ENCODE results near the gene GUCY1A1. TPM values are rescaled to one million over a fixed set of nuclear protein-coding genes. Genes with fewer than 3 reads are reported as not detected.

GUCY1A1 gene
- total and polyA plus RNA-seq, 11 donors, result 7.7 to 103 (median 63.6) TPM

- Histone ChIP-seq H3K36me3 (no peaks in the 10 kb centered on the region), H3K27me3 (peaks cover 0 to 6% (median 0%) of the 10 kb centered on the region in 9 donors), H3K9me3 (no peaks in the 10 kb centered on the region), H3K4me3 (peak within 1 kb of the TSS; percentile 58 to 90 (median 83)), H3K4me1 (peaks cover 0 to 27% (median 5%) of the 10 kb centered on the region in 12 donors), H3K27ac (peak within 1 kb of the TSS; percentile 74 to 95 (median 90))
- DNase-seq (peak; percentile 97 to 98 (median 97)), ATAC-seq (peak; percentile 99)
- intact Hi-C loops (cut with DNase I), result loop anchor here in 4 of 10 donors (2.0 to 10.0 kb wide), 4 partner anchors 41 to 316 kb away; partner anchors contain the start of gene GUCY1A1 (in 2 of the 4)
- 6 to 9% (median 7%) methylated on average over 28 to 51 of the region's 51 CpGs for WGBS, 4 donors
- peak; percentile 26 to 76 (median 48) for TF ChIP-seq CTCF (IDR thresholded peaks at IDR 0.05)
- peak in 1 of 2 donors; percentile 67 for TF ChIP-seq POLR2A (IDR thresholded peaks at IDR 0.05)
Measured at GRCh38 chr4:155758481-155759371, 92.1 kb downstream of the GUCY1A1 start, which contains the start of gene GUCY1B1. GUCY1B1 (plus strand) TSS chr4:155759021; CDS start chr4:155759141, 120 bp downstream.

DNA sequence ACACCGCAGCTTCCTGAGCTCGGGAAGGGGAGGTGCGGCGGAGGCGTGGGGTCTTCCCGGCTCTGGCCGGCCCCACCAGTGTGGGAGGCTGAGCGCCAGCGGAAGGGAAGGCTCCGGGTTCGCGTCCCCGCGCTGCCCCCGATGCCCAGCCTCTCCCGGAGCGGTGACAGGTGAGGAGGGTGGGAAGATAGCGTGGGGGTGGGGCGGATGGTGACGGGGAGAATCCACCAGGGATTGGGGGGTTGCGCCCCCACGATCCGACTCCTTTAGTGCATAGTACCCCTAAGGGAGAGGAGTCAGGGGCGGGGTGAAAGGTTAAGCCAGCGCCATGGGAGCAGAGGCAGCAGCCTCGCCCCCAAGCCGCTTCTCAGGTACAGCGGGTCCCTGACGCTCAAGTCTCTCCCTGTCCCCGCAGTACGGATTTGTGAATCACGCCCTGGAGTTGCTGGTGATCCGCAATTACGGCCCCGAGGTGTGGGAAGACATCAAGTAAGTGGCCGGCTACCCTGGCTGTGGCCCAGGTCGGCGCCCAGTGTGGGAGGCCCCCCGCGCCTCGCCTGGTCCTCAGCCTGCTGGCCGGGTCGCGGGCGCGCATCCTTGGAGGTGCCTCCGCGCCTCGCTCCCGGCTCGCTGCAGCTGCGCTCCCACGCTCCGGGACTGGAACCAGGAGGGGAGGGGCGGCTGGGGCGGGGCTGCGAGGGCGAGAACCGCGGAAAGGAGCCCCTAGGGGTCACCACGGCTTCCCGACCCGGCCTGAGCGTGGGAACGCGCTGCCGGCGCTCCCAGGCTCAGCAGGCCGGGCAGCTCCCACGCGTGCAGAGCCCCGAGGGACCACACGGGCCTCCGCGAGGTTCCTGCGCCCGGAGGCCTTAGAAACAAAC, 93.0 kb downstream of the GUCY1A1 start:
- H3K27me3 ChIP-seq, result peaks cover 0 to 6% (median 0%) of the 10 kb centered on the region in 9 donors
- peaks cover 0 to 3% (median 0%) of the 10 kb centered on the region in 9 donors for H3K36me3 ChIP-seq
- peak; percentile 53 to 78 (median 68) for ATAC-seq
- intact Hi-C loops (cut with DNase I), result loop anchor here in 5 of 10 donors (2.0 to 10.0 kb wide), 5 partner anchors 42 to 317 kb away; partner anchors contain the start of gene GUCY1A1 (in 3 of the 5)
- peak; percentile 86 to 91 (median 89) for DNase-seq
- peaks cover 0 to 27% (median 5%) of the 10 kb centered on the region in 12 donors for H3K4me1 ChIP-seq
- no peaks in the 10 kb centered on the region for H3K9me3 ChIP-seq
- peak overlapping the region; percentile 58 to 90 (median 83) for H3K4me3 ChIP-seq
- 1 to 5% (median 2%) methylated on average over 24 to 77 of the region's 77 CpGs for WGBS, 4 donors
- TF ChIP-seq POLR2A (IDR thresholded peaks at IDR 0.05) (peak in 1 of 2 donors; percentile 50), CTCF (IDR thresholded peaks at IDR 0.05) (peak in 7 of 12 donors; percentile 15 to 37 (median 19))
- peak overlapping the region; percentile 74 to 95 (median 90) for H3K27ac ChIP-seq

- intact Hi-C loops (cut with DNase I), result loop anchor here in 2 of 10 donors (5.0 to 10.0 kb wide), 2 partner anchors 86 to 94 kb away; partner anchors contain the start of gene GUCY1A1 (in 1 of the 2)
- peak overlapping the region in 5 of 12 donors; percentile 86 to 95 (median 92) for H3K27ac ChIP-seq
- TF ChIP-seq POLR2A (IDR thresholded peaks at IDR 0.05), result no peak
- DNase-seq, result no peak
- ATAC-seq, result no peak
- peak overlapping the region in 9 of 12 donors; percentile 78 to 88 (median 83) for H3K4me3 ChIP-seq
- no peaks in the 10 kb centered on the region for H3K9me3 ChIP-seq
- H3K36me3 ChIP-seq, result peaks cover 0 to 14% (median 0%) of the 10 kb centered on the region in 9 donors
- peaks cover 0 to 6% (median 0%) of the 10 kb centered on the region in 9 donors for H3K27me3 ChIP-seq
- WGBS, 4 donors, result 79 to 88% (median 82%) methylated on average over 3 of the region's 3 CpGs
- peaks cover 0 to 27% (median 5%) of the 10 kb centered on the region in 12 donors for H3K4me1 ChIP-seq
Measured at GRCh38 chr4:155761047-155761446, 94.4 kb downstream of the GUCY1A1 start.

- peak overlapping the region in 3 of 12 donors; percentile 25 to 95 (median 44) for H3K27ac ChIP-seq
- intact Hi-C loops (cut with DNase I), result loop anchor here in 2 of 10 donors (5.0 to 10.0 kb wide), 2 partner anchors 87 to 95 kb away; partner anchors contain the start of gene GUCY1A1 (in 1 of the 2)
- H3K4me1 ChIP-seq, result peaks cover 0 to 27% (median 5%) of the 10 kb centered on the region in 12 donors
- no peak for DNase-seq
- no peak for TF ChIP-seq POLR2A (IDR thresholded peaks at IDR 0.05)
- peak overlapping the region in 4 of 12 donors; percentile 3 to 88 (median 46) for H3K4me3 ChIP-seq
- peaks cover 0 to 6% (median 0%) of the 10 kb centered on the region in 9 donors for H3K27me3 ChIP-seq
- ATAC-seq, result no peak
- H3K36me3 ChIP-seq, result peaks cover 0 to 14% (median 0%) of the 10 kb centered on the region in 9 donors
- no peaks in the 10 kb centered on the region for H3K9me3 ChIP-seq
Measured at GRCh38 chr4:155761916-155762315, 95.3 kb downstream of the GUCY1A1 start.
